Measurements from ENCODE around the gene VAC14. TPM values are rescaled to one million over a fixed set of nuclear protein-coding genes. Genes with fewer than 3 reads are reported as not detected.

Gene VAC14
- total RNA-seq, 1 experiment from 2014 or later, result 65.5 TPM

- no peak for TF ChIP-seq EZH2phosphoT487 (IDR thresholded peaks at IDR 0.05; ENCODE audit: borderline replicate concordance, low read length)
- no peak for TF ChIP-seq CTCF (conservative IDR thresholded peaks at IDR 0.05; ENCODE audit: low read depth, low read length)
- TF ChIP-seq EZH2 (IDR thresholded peaks at IDR 0.05; ENCODE audit: low read length, unreplicated experiment), result no peak
- Histone ChIP-seq H3K4me2 (ENCODE audit: low read length) (no peak overlapping the region), H2AFZ (ENCODE audit: low read length) (no peak overlapping the region), H3K79me2 (ENCODE audit: low read length) (peaks cover 21% of the 10 kb centered on the region), H3K9ac (ENCODE audit: low read length) (no peak overlapping the region), H3K27ac (ENCODE audit: low read length) (no peak overlapping the region), H3K9me2 (replicated peaks; ENCODE audit: low read length) (no peaks in the 10 kb centered on the region), H3K4me1 (ENCODE audit: insufficient read depth, low read length) (no peaks in the 10 kb centered on the region), H4K20me1 (ENCODE audit: low read length) (no peaks in the 10 kb centered on the region), H3F3A (ENCODE audit: low read length, unreplicated experiment) (no peaks in the 10 kb centered on the region), H3K27me3 (ENCODE audit: low read length) (no peaks in the 10 kb centered on the region), H3K4me3 (ENCODE audit: low read length) (no peak overlapping the region), H3K36me3 (ENCODE audit: low read depth, low read length) (peaks cover 5% of the 10 kb centered on the region; the same call in 1 of the 2 replicates), H3K9me3 (ENCODE audit: low read length) (no peaks in the 10 kb centered on the region)
- ATAC-seq, result no peak
- no peak for DNase-seq
- CTCF ChIA-PET, result no interaction called here
- POLR2A ChIA-PET (ENCODE audit: unreplicated experiment), result no interaction called here
- intact Hi-C loops (cut with micrococcal nuclease), result no loop called here
- no TSS peak for BruUV-seq (replicated peaks)
These were observed 123.3 kb downstream of the VAC14 start for GRCh38 chr16:70677499-70678120.

DNA sequence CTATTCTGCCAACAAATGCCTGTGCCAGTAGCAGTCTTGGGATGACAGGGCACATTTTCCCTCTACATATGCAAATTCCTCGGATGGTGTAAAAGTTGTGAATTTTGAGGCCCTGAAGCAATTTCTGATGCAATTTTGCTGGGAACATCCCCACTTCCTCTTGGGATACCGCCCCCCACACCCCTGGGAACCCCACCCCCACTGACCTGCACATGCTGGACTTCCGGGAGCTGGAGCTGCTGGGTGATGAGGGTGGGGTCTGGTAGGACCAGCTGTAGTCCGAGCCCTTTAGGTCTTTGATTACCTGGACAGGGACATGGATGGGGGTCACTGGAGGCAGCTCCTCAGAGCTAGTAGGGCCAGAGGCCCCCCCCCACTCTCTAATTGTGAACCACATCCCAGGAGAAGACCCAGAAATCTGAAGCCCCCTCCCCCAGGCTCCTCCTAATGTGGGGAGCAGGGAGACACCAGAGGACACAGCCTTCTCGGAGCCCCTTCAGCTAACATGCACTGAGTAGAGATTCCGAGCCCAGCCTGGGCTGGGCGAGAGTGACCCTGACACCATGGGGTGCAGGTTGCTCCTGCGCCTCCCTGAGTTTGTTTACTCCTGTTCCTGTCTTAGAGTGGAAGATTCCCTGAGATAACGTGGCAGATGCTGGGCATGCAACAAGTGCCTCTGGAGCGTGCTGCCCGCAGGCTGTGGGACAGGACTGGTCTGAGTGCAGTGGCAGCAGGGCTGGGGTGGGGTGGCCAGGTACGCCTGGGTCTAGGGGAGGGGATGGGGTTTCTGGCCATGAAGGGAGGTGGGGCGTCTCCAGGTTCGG, 124.1 kb downstream of the VAC14 start:
- ChIA-PET POLR2A (ENCODE audit: unreplicated experiment) (no interaction called here), CTCF (no interaction called here)
- intact Hi-C loops (cut with micrococcal nuclease), result no loop called here

More for the DNA sequence above, 124.1 kb downstream of the VAC14 start:
- H3K9me2 ChIP-seq (replicated peaks; ENCODE audit: low read length), result no peaks in the 10 kb centered on the region
- BruUV-seq (replicated peaks), result no TSS peak
- no peaks in the 10 kb centered on the region for H4K20me1 ChIP-seq (ENCODE audit: low read length)
- H3K9me3 ChIP-seq (ENCODE audit: low read length), result no peaks in the 10 kb centered on the region
- H3K4me3 ChIP-seq (ENCODE audit: low read length), result no peak overlapping the region
- H3K4me1 ChIP-seq (ENCODE audit: insufficient read depth, low read length), result no peaks in the 10 kb centered on the region
- H3K27ac ChIP-seq (ENCODE audit: low read length), result no peak overlapping the region
- H2AFZ ChIP-seq (ENCODE audit: low read length), result no peak overlapping the region
- no peaks in the 10 kb centered on the region for H3K27me3 ChIP-seq (ENCODE audit: low read length)
- H3K79me2 ChIP-seq (ENCODE audit: low read length), result peaks cover 14% of the 10 kb centered on the region
- DNase-seq (no peak), ATAC-seq (no peak)
- no peaks in the 10 kb centered on the region for H3F3A ChIP-seq (ENCODE audit: low read length, unreplicated experiment)
- H3K4me2 ChIP-seq (ENCODE audit: low read length), result no peak overlapping the region
- H3K9ac ChIP-seq (ENCODE audit: low read length), result no peak overlapping the region
- H3K36me3 ChIP-seq (ENCODE audit: low read depth, low read length), result peaks cover 5% of the 10 kb centered on the region; the same call in 1 of the 2 replicates
- no peak for TF ChIP-seq CTCF (conservative IDR thresholded peaks at IDR 0.05; ENCODE audit: low read depth, low read length)
- TF ChIP-seq EZH2 (IDR thresholded peaks at IDR 0.05; ENCODE audit: low read length, unreplicated experiment), result no peak
- TF ChIP-seq EZH2phosphoT487 (IDR thresholded peaks at IDR 0.05; ENCODE audit: borderline replicate concordance, low read length), result no peak
